T-helper 2 cell treated with Interferon-gamma antibody and Interleukin-4, amounts not matched to agents 5 μg/mL and 100 μg/mL, for 36 hours (primary cell): ENCODE data around the gene GNB4.
A peak's percentile ranks its signal among the peaks of the same experiment; 100 is the strongest.

ENCODE experiments used
- DNase-seq: peaks from one replicate; pipeline ENCODE4 v3.0.0; 2021; ENCODE audit warnings: low spot score
- H3K27ac Mint-ChIP-seq: one replicate; pipeline ENCODE4 v1.8.0; 2021; ENCODE audit warnings: mild to moderate bottlenecking, mixed read lengths
- H3K27me3 Mint-ChIP-seq: one replicate; pipeline ENCODE4 v1.8.0; 2021; ENCODE audit warnings: low read depth, mixed read lengths
- H3K36me3 Mint-ChIP-seq: one replicate; pipeline ENCODE4 v1.8.0; 2021; ENCODE audit warnings: low read depth, mixed read lengths
- H3K4me1 Mint-ChIP-seq: one replicate; pipeline ENCODE4 v1.8.0; 2021; ENCODE audit warnings: low read depth, mixed read lengths
- H3K4me3 Mint-ChIP-seq: one replicate; pipeline ENCODE4 v1.8.0; 2022; ENCODE audit warnings: mild to moderate bottlenecking, moderate library complexity, mixed read lengths
- H3K9me3 Mint-ChIP-seq: one replicate; pipeline ENCODE4 v1.8.0; 2021; ENCODE audit warnings: mixed read lengths

Gene GNB4

DNA sequence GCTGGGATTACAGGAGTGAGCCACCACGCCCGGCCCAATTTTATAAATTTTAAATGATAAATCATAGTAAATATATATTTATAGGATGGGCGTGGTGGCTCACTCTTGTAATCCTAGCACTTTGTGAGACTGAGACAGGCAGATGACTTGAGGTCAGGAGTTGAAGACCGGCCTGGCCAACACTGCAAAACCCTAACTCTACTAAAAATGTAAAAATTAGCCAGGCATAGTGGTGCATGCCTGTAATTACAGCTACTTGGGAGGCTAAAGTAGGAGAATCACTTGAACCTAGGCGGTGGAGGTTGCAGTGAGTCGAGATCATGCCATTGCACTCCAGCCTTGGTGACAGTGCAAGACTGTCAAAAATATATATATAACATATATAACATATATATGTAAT lies 77.3 kb downstream of the GNB4 start:
- H3K4me1 Mint-ChIP-seq = no peaks in the 10 kb centered on the region
- no peak overlapping the region for H3K27ac Mint-ChIP-seq
- peaks cover 14% of the 10 kb centered on the region for H3K36me3 Mint-ChIP-seq
- no peak overlapping the region for H3K4me3 Mint-ChIP-seq
- H3K9me3 Mint-ChIP-seq = no peaks in the 10 kb centered on the region
- DNase-seq = no peak
- no peaks in the 10 kb centered on the region for H3K27me3 Mint-ChIP-seq

DNA sequence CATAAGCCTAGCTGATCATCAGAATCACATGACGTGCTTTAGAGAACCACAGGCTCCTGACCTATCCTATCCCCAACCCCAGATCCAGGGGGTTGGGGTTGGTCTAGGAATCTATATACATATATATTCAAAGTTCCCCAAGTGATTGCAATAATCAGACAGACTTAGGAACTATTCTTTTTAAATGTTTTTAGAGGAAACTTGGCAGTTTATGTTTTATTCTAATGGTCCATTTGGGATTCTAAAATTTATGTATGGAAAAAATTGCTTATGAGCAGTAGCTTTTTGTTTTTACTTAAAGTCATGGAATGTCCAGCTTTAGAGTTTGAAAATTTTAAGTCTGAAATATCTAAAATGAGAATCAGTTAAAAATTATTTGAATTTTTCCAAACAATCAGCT lies 81.6 kb downstream of the GNB4 start:
- Mint-ChIP-seq H3K36me3 (peaks cover 17% of the 10 kb centered on the region), H3K9me3 (no peaks in the 10 kb centered on the region)

DNA sequence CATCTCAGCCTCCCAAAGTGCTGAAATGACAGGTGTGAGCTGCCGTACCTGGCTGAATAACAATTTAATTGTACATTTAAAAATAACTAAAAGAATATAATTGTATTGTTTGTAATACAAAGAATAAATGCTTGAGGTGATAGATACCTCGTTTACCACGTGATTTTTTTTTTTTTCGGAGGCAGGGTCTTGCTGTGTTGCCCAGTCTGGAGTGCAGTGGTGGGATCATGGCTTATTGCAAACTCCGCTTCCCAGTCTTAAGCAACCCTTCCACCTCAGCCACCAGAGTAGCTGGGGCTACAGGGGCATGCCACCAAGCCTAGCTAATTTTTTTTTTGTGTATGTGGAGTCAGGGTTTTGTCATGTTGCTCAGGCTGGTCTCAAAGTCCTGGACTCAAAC lies 87.9 kb downstream of the GNB4 start:
- no peaks in the 10 kb centered on the region for H3K4me1 Mint-ChIP-seq
- H3K9me3 Mint-ChIP-seq = no peaks in the 10 kb centered on the region
- H3K27ac Mint-ChIP-seq = no peak overlapping the region
- H3K36me3 Mint-ChIP-seq = peaks cover 36% of the 10 kb centered on the region
- H3K4me3 Mint-ChIP-seq = no peak overlapping the region
- no peak for DNase-seq
- H3K27me3 Mint-ChIP-seq = no peaks in the 10 kb centered on the region

More for the DNA sequence above, 81.6 kb downstream of the GNB4 start:
- Mint-ChIP-seq H3K27me3 (no peaks in the 10 kb centered on the region), H3K4me3 (no peak overlapping the region), H3K27ac (no peak overlapping the region), H3K4me1 (no peaks in the 10 kb centered on the region)
- no peak for DNase-seq

DNA sequence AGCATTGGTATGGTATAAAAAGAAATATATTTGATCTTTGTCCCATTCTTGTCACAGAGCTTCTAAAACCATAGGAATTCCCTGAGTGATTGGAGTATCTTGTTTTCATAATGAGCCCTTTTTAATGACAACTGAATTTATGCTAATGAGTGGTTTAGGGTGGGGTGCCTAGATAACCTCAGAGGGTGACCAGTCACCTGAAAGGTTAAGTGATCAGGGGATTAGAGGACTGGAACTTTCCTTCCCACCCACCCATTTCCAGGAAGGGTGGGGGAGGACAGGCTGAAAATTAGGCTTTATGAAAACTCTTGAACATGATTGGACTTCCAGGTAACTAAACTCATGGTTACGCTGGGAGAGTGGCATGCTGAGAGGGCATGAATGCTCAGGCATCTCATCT lies 95.3 kb downstream of the GNB4 start:
- Mint-ChIP-seq H3K9me3 (no peaks in the 10 kb centered on the region), H3K36me3 (peaks cover 52% of the 10 kb centered on the region), H3K27me3 (no peaks in the 10 kb centered on the region), H3K27ac (no peak overlapping the region), H3K4me1 (peaks cover 8% of the 10 kb centered on the region), H3K4me3 (no peak overlapping the region)
- no peak for DNase-seq

DNA sequence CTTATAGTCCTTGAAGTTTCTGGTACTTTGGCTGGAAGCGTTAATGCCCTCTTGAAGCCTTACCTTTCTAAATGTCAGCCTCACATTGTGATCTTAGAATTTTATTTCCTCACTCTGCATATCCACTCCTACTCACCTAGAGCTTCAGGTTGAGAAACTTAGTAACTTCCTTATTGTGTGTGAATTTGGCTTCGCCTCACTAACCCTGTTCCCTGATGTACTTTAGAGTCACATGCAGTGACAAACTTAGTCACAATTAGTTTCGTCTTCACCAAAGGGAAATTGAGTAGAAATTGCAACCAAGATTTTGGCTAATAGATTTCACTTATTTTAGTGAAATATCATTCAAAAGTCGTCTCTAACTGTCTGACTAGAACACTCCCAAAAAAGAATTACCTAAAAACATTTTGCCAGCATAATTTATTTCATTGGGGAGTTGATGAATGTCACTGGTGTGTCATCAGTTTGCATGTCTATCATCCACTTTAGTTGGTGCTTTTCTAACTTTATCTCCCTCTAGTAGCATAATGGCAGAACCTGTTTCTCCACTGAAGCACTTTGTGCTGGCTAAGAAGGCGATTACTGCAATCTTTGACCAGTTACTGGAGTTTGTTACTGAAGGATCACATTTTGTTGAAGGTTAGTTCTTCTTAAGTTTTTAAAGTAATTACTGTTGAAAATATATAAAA lies 102.8 kb downstream of the GNB4 start:
- Mint-ChIP-seq H3K4me3 (peak overlapping the region; percentile 93), H3K36me3 (peaks cover 18% of the 10 kb centered on the region), H3K27ac (peak overlapping the region; percentile 78), H3K4me1 (peaks cover 15% of the 10 kb centered on the region), H3K9me3 (no peaks in the 10 kb centered on the region), H3K27me3 (no peaks in the 10 kb centered on the region)
- no peak for DNase-seq

DNA sequence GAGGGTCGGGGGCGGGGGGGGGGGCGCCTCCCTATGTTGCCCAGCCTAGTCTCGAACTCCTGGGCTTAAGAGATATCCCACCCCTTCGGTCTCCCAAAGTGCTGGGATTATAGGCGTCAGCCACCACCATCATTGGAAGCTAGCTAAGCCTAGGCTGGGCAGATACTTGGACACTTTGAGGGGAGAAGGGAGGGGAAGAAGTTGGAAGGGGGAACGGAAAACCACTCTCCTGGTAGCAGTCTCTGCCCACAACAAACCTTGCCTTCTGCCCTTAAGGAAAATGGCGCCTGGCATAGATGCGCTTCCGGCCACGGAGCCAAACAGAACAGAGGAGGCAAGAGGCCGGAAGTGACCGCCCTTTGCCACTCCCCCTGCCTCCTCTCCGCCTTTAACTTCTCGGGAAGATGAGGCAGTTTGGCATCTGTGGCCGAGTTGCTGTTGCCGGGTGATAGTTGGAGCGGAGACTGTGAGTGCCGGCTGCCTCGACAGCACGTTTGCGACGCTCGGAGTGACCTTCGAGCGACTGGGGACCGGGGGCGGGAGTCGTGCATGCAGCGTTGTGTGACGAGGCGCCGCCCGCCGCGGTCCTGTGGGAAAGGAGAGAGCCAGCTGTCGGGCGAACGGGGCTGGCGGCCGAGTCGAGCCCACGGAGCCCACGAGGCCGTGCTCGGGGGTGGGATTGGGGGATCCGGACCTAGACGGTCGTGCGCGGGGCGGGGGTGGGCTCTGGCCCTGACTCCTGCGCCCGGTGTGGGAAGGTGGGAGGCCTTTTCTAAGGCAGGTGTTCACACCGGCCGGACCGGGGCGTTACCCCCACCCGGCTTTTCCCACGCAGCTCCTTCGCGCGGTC lies 103.7 kb downstream of the GNB4 start, which contains the start of gene MFN1:
TSS of gene MFN1 (plus strand) at position 365 of the 850 bp plus-strand sequence. CDS start 1,143 bp downstream, outside the sequence.
- Mint-ChIP-seq H3K4me3 (peak within 1 kb of the TSS; percentile 93), H3K27me3 (no peaks in the 10 kb centered on the region), H3K36me3 (peaks cover 15% of the 10 kb centered on the region), H3K9me3 (no peaks in the 10 kb centered on the region), H3K4me1 (peaks cover 15% of the 10 kb centered on the region), H3K27ac (peak within 1 kb of the TSS; percentile 90)
- peak; percentile 90 for DNase-seq
